ENCODE results near the gene SNX32. TPM values are rescaled to one million over a fixed set of nuclear protein-coding genes. Genes with fewer than 3 reads are reported as not detected.

SNX32 gene
- total RNA-seq, 4 donors from 2014 or later, result 0.58 to 2.6 TPM; not detected in 2

DNA sequence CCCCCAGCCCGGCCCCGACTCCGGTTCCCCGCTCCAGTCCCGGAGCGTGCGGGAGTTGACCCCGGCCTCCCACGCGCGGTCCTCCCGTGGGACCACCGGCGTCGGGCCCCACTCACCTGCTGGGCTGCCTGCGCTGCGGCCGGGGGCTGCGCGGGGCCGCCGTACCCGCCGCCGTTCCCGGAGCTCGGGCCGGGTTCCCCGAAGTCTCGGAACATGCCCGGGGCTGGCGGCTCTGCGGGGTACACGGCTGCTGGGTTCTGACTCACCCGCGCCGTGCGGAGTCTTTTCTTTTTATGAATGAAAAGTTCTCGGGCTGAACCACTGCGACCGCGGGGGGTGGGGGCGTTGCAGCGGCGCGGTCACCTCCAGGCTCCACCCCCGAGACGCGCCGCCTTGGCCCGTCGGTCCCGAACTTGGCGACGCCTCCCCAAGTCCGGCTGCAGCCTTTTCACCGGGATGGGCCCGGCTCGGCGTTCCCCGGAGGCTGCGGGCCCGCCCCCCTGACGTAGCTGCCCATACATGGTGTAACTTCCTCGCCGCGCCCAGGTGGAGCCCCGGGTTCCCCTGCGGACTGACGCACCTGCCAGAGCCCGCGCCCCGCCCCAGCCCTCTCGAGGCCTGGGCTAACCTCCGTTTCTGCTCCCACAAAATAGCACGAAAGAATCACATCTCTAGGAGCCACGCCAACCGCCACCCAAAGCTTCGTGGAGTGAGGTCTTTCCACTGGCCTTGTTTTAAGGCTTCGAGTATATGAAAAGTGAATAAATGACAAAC lies 66.5 kb downstream of the SNX32 start, which contains the start of gene FOSL1:
FOSL1 (minus strand) TSS at position 264 of the 774 bp plus-strand sequence; CDS start at position 215, 49 bp downstream.
- peak within 1 kb of the TSS; percentile 18 to 38 for H3K4me3 ChIP-seq
- H3K27me3 ChIP-seq, result peaks cover 0 to 17% of the 10 kb centered on the region in 2 donors
- TF ChIP-seq, protein P1, sequence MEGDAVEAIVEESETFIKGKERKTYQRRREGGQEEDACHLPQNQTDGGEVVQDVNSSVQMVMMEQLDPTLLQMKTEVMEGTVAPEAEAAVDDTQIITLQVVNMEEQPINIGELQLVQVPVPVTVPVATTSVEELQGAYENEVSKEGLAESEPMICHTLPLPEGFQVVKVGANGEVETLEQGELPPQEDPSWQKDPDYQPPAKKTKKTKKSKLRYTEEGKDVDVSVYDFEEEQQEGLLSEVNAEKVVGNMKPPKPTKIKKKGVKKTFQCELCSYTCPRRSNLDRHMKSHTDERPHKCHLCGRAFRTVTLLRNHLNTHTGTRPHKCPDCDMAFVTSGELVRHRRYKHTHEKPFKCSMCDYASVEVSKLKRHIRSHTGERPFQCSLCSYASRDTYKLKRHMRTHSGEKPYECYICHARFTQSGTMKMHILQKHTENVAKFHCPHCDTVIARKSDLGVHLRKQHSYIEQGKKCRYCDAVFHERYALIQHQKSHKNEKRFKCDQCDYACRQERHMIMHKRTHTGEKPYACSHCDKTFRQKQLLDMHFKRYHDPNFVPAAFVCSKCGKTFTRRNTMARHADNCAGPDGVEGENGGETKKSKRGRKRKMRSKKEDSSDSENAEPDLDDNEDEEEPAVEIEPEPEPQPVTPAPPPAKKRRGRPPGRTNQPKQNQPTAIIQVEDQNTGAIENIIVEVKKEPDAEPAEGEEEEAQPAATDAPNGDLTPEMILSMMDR (IDR thresholded peaks at IDR 0.05), result no peak
- peak; percentile 60 to 74 for TF ChIP-seq POLR2A (IDR thresholded peaks at IDR 0.05)
- DNase-seq, result peak; percentile 70 to 77
- no peaks in the 10 kb centered on the region for H3K9me3 ChIP-seq
- no peaks in the 10 kb centered on the region for H3K36me3 ChIP-seq
- peaks cover 5 to 7% of the 10 kb centered on the region in 2 donors for H3K4me1 ChIP-seq
- peak within 1 kb of the TSS in 1 of 2 donors; percentile 36 for H3K27ac ChIP-seq
- intact Hi-C loops (cut with DNase I; ENCODE audit: low total_unique reads), result no loop called here

DNA sequence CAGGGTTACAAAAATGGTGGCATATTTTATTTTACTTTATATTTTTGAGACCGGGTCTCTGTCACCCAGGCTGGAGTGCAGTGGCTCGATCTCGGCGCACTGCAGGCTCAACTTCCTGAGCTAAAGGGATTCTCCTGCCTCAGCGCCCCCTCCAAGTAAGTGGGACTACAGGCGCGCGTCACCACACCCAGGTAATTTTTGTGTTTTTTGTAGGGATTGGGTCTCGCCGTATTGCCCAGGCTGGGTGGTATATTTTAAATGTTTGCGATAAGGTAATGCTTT lies 67.1 kb downstream of the SNX32 start:
- no peak for DNase-seq
- Histone ChIP-seq H3K4me3 (no peak overlapping the region), H3K27ac (no peak overlapping the region), H3K4me1 (peaks cover 5 to 7% of the 10 kb centered on the region in 2 donors), H3K9me3 (no peaks in the 10 kb centered on the region), H3K36me3 (no peaks in the 10 kb centered on the region), H3K27me3 (peaks cover 0 to 17% of the 10 kb centered on the region in 2 donors)
- intact Hi-C loops (cut with DNase I; ENCODE audit: low total_unique reads), result no loop called here
- no peak for TF ChIP-seq POLR2A (IDR thresholded peaks at IDR 0.05)
- TF ChIP-seq, protein P1 (IDR thresholded peaks at IDR 0.05), result no peak

DNA sequence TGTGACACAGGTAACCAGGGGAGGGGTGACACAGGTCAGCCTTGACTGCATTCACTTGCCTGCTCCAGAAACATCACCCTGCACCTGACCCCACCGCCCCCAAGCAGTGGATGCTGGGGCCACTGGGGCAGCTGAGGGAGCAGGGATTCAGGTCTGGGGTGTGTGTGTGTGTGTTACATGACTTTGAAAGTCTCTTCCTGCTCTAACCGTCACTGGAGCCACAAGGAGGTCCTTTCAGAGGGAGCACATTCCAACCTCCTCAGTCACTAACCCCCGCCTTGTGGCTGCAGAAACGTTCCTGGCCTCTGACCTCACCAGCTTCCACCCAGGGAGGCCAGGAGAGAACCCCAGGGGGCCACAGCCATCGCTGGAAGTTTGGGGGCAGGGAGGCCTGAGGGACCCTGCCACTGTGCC lies 69.3 kb downstream of the SNX32 start:
- no peak overlapping the region for H3K4me3 ChIP-seq
- peaks cover 0 to 17% of the 10 kb centered on the region in 2 donors for H3K27me3 ChIP-seq
- H3K4me1 ChIP-seq, result peaks cover 5 to 7% of the 10 kb centered on the region in 2 donors
- TF ChIP-seq POLR2A (IDR thresholded peaks at IDR 0.05), result no peak
- TF ChIP-seq, protein P1 (IDR thresholded peaks at IDR 0.05), result no peak
- DNase-seq, result no peak
- H3K9me3 ChIP-seq, result no peaks in the 10 kb centered on the region
- H3K36me3 ChIP-seq, result no peaks in the 10 kb centered on the region
- intact Hi-C loops (cut with DNase I; ENCODE audit: low total_unique reads), result no loop called here
- H3K27ac ChIP-seq, result no peak overlapping the region

Other genes starting within 250 kb of the SNX32 start
- 1 to 10 TPM in 1 of 4 donors, under 1 TPM in 1, not detected in 2; 0.26 to 5.8 TPM for gene KCNK7, start 238.2 kb upstream of the SNX32 start, total RNA-seq
- gene MAP3K11, start 219.7 kb upstream of the SNX32 start, total RNA-seq, result 100 to 1,000 TPM in 1 of 4 donors, 10 to 100 TPM in 3; 22.1 to 139 (median 51.8) TPM
- gene PCNX3, start 218.2 kb upstream of the SNX32 start, total RNA-seq, result 10 to 100 TPM in 3 of 4 donors, 1 to 10 TPM in 1; 6.8 to 47.4 (median 24.6) TPM
- gene SIPA1, start 195.9 kb upstream of the SNX32 start, total RNA-seq, result 10 to 100 TPM; 11.2 to 60.1 (median 27.0) TPM
- gene RELA, start 171.0 kb upstream of the SNX32 start, total RNA-seq, result 10 to 100 TPM in 3 of 4 donors, 1 to 10 TPM in 1; 6.7 to 97.1 (median 36.5) TPM
- 100 to 1,000 TPM in 2 of 4 donors, 10 to 100 TPM in 2; 37.1 to 113 (median 81.5) TPM for gene KAT5, start 121.7 kb upstream of the SNX32 start, total RNA-seq
- gene RNASEH2C, start 113.2 kb upstream of the SNX32 start, total RNA-seq, result 100 to 1,000 TPM in 1 of 4 donors, 10 to 100 TPM in 3; 35.2 to 107 (median 65.4) TPM
- gene AP5B1, start 53.0 kb upstream of the SNX32 start, total RNA-seq, result 10 to 100 TPM in 1 of 4 donors, 1 to 10 TPM in 3; 2.4 to 17.1 (median 5.7) TPM
- gene OVOL1, start 46.9 kb upstream of the SNX32 start, total RNA-seq, result 1 to 10 TPM in 1 of 4 donors, not detected in 3; 1.0 TPM
- 100 to 1,000 TPM; 227 to 514 (median 399) TPM for gene CFL1, start 24.2 kb downstream of the SNX32 start, total RNA-seq
- gene MUS81, start 26.5 kb downstream of the SNX32 start, total RNA-seq, result 100 to 1,000 TPM in 1 of 4 donors, 10 to 100 TPM in 3; 28.8 to 108 (median 75.0) TPM
- 100 to 1,000 TPM in 1 of 4 donors, 10 to 100 TPM in 3; 56.1 to 165 (median 87.3) TPM for gene EFEMP2, start 38.8 kb downstream of the SNX32 start, total RNA-seq
- 1 to 10 TPM in 1 of 4 donors, under 1 TPM in 1, not detected in 2; 0.62 to 3.6 TPM for gene CTSW, start 45.9 kb downstream of the SNX32 start, total RNA-seq
- 100 to 1,000 TPM in 1 of 4 donors, 10 to 100 TPM in 3; 39.7 to 239 (median 52.2) TPM for gene FIBP, start 54.5 kb downstream of the SNX32 start, total RNA-seq
- gene CCDC85B, start 56.7 kb downstream of the SNX32 start, total RNA-seq, result 100 to 1,000 TPM in 1 of 4 donors, 10 to 100 TPM in 3; 22.3 to 141 (median 54.5) TPM
- 1 to 10 TPM in 2 of 4 donors, not detected in 2; 2.9 to 3.9 TPM for gene FOSL1, start 66.4 kb downstream of the SNX32 start, total RNA-seq
- gene C11orf68, start 85.1 kb downstream of the SNX32 start, total RNA-seq, result 10 to 100 TPM; 11.5 to 53.0 (median 29.7) TPM
- gene DRAP1, start 85.5 kb downstream of the SNX32 start, total RNA-seq, result 10 to 100 TPM in 3 of 4 donors, 1 to 10 TPM in 1; 9.2 to 83.0 (median 60.6) TPM
- gene TSGA10IP, start 111.5 kb downstream of the SNX32 start, total RNA-seq, result not detected
- gene SART1, start 127.8 kb downstream of the SNX32 start, total RNA-seq, result 10 to 100 TPM; 10.3 to 77.9 (median 30.5) TPM
- gene EIF1AD, start 168.2 kb downstream of the SNX32 start, total RNA-seq, result 10 to 100 TPM; 15.6 to 38.2 (median 33.1) TPM
- gene BANF1, start 168.5 kb downstream of the SNX32 start, total RNA-seq, result 100 to 1,000 TPM in 2 of 4 donors, 10 to 100 TPM in 1, 1 to 10 TPM in 1; 8.7 to 136 (median 76.6) TPM
- gene CST6, start 178.0 kb downstream of the SNX32 start, total RNA-seq, result under 1 TPM in 1 of 4 donors, not detected in 3; 0.59 TPM
- gene CATSPER1, start 192.5 kb downstream of the SNX32 start, total RNA-seq, result under 1 TPM in 1 of 4 donors, not detected in 3; 0.26 TPM
- gene GAL3ST3, start 215.2 kb downstream of the SNX32 start, total RNA-seq, result 1 to 10 TPM in 2 of 4 donors, under 1 TPM in 1, not detected in 1; 0.26 to 2.1 (median 1.9) TPM
- 100 to 1,000 TPM in 2 of 4 donors, 10 to 100 TPM in 2; 59.9 to 195 (median 106) TPM for gene SF3B2, start 218.4 kb downstream of the SNX32 start, total RNA-seq
- 10 to 100 TPM in 3 of 4 donors, 1 to 10 TPM in 1; 2.9 to 79.2 (median 57.2) TPM for gene PACS1, start 236.3 kb downstream of the SNX32 start, total RNA-seq

Data from uterus (tissue), 4 donors.